Raji (cell line): ENCODE data around the gene ADAMTS18.

Experiments
- POLR2A ChIP-seq: IDR thresholded peaks from 2 replicates; pipeline ENCODE4 v1.6.1; 2011; ENCODE audit warnings: low read depth, low read length, control low read depth; ENCODE audit not compliant: insufficient read depth

ADAMTS18 gene

DNA sequence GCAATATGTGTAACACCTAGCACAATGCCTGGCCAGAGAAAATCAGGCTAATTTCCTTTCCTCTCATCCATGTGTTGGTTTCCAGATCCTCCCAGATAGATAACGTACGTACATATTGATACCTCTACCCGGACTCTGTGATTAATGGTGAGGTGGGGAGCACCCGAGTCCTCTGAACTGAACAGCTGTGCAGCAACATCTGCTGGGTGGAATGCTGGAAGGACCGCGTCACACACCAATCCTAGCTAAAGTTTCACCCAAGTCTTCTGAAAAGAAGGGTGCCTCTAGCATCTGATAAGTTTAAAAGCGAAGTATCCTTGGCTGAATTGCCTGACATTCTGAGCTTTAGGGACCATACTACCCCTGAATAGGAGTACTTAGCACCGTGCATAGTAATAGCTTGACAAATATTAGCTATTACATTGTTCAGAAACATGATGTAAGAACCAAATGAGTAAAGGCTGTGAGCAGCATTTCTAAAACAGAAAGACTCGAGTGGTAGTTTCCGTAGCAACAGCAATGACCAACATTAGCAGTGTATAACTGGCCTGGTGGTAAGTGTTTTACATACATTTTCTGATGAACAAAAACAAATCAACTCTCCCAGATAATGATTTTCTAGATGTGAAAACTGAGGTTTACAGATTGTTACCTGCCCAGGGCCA lies 144.3 kb downstream of the ADAMTS18 start:
- TF ChIP-seq POLR2A: no peak

GRCh38 chr16:77289331-77289809 lies 145.5 kb downstream of the ADAMTS18 start:
- TF ChIP-seq POLR2A: no peak

DNA sequence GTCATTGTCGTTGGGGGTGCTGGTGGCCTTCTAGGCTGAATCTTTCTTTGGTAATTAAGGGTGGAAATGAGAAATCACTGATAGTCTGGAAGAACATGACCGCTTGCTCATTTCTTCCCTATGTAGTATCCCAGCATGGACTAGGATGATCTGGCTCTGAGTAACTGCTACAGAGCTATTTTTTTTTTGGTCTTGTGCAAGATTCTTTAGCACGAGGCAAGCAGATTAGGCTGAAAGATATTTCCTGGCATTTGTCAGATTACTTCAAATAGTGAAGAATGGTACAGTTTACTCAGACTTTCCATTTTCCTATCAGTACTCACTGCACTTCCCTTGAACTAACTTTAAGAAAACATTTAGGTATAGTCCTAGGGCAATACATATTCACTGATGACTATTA lies 146.6 kb downstream of the ADAMTS18 start:
- no peak for TF ChIP-seq POLR2A

- no peak for TF ChIP-seq POLR2A
Observed at GRCh38 chr16:77285676-77286075, 149.2 kb downstream of the ADAMTS18 start.

DNA sequence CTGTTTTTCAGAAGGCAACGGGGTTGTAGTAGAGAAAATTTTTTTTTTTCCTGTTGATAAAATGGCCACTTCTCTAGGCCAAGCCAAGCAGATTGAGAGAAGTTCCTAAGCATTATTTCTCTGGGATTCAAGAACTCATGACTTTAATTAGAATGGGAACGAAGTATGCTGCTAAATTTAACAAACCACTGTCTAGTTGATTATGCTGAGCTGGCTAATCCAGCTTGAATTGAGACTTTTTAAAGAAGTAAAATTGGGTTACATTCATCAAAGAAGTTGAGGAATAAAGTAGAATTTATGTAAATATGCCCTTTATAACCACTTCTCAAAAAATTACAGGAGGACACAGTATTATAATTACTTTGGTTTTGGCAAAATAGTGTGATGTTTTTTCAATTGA lies 152.5 kb downstream of the ADAMTS18 start:
- no peak for TF ChIP-seq POLR2A

DNA sequence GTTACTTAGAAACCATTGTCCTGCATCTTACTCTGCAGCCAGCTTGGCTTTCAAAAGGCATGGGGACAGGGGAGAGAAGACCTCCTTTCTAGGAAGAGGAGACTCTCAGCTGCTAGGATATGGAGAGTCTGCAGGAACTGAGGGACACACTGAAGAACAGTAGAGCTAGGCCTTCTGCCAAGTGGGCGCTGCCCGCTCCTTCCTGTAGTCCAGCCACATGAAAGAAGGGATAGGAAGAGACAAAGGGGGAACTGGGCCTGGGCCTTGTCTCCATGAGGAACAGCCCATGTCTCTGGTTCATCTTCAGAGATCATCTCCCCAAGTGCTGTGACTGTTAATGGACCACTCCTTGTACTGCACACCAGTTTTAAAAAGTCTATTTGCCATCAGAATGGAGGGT lies 157.3 kb downstream of the ADAMTS18 start:
- TF ChIP-seq POLR2A: no peak

- no peak for TF ChIP-seq POLR2A
Observed at GRCh38 chr16:77277141-77277540, 157.7 kb downstream of the ADAMTS18 start.

DNA sequence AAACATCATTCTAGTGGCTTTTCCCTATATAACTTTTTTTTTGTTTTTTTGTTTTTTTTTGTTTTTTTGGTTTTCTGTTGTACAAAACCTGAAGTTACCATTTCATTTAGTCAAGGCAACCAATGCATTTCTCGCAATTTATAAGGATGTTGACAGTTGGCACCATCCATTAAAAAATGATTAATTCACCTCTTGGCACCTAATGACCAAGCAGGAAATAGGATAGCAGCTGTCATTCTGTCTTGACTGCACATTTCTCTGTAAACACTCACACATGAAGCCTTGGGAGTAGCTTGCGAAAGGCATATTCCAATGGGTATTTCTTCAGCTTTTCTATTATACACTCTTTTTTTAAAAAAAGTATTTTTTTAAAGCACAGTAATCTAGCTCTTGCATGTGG lies 158.2 kb downstream of the ADAMTS18 start:
- TF ChIP-seq POLR2A: no peak

DNA sequence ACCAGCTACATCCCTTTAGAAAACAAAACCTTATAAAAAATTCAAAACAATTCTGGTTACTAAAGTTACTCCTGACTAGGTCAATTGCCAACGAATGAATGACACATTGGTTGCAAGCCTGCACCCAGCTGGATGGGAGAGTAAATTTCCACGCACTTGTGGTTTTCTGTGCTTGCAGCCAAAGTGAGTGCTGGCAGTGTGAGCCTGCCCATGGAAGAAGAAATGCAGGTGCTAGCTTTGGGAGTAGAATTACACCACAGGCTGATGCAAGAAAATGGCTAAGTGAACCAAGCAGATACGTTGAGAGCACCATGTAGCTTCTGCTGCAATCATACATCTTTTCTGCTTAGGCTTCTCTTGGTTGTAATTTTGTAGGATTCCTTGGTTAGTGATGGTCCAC lies 161.0 kb downstream of the ADAMTS18 start:
- no peak for TF ChIP-seq POLR2A

DNA sequence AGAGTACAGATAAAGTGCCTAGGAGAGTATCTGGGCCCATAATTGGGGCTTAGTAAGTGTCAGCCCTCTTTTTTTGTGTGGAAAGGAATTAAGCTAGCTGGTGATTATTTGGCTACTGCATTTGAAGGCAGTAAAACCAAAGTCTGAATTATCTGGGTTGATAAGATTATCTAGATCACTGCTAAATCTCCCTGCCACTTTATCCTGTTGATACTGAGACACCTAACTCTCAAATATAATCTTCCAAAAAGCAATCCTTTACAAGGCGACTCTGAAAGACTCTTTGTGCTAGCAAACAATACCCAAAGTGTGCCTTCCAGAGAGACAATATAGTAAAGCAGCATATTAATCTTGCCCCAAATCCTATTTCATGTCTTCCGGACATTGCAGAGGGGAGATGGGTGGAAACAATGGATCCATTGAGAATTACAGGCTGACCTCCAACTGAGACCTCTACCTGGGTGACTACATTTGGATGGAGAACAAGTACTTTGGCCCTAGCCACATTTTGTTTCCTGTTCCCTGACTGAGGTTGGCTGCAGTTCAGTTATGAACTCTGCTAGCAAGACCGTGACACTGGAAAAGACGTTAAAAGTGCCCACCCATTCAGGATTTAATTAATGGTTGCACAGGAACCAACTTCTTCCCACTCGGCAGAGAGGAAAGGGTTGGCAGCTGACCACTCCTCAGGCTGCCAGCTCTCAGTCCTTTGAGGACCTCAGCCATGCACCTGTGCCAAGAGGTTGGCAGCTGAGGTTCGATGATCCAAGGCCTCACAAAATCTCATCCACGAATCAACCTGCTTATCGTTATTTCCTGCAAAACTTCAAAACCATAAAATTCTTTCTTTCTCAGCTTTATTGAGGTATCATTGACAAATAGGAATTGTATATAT lies 163.1 kb downstream of the ADAMTS18 start:
- TF ChIP-seq POLR2A: no peak

- no peak for TF ChIP-seq POLR2A
Observed at GRCh38 chr16:77262971-77263370, 171.9 kb downstream of the ADAMTS18 start.

DNA sequence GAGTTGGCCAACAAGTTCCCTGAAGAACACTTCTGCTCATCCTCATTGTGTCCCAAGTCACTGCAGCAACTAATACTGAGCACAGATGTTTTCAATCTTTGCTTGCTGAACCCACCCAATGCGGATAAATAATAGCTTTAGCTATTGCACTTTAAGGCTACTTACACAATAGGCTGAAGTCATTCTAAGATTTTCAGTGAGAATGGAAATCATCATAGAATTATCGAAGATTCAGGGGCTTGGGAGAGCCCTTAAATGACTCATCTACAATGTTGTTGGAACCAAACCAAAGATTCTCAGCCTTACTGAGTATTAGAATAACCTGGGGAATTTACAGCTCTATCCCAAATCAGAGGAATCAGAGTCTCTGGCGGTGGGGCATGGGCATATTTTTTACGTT lies 184.4 kb downstream of the ADAMTS18 start:
- no peak for TF ChIP-seq POLR2A

- TF ChIP-seq POLR2A: no peak
Observed at GRCh38 chr16:77246150-77246549, 188.7 kb downstream of the ADAMTS18 start.

DNA sequence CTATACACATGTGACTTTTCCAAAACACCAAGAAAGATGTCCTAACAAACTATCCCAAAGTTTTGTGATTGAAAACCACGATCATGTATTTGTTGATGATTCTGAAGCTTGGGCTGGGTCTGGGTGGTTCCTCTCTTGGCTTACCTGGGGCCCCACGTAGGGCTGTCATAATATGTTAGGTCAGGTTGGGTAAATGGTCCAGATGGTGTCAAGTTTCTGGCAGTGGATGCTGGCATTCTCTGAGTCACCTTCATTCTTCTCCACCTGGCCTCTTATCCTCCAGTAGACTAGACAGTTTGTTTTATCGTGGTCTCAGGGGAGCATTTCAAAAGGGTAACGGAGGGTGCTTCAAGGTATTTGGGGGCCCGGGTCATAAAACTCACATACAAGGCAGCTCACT lies 196.2 kb downstream of the ADAMTS18 start:
- no peak for TF ChIP-seq POLR2A

- TF ChIP-seq POLR2A: no peak
Observed at GRCh38 chr16:77236063-77236511, 198.7 kb downstream of the ADAMTS18 start.

- no peak for TF ChIP-seq POLR2A
Observed at GRCh38 chr16:77234611-77235010, 200.2 kb downstream of the ADAMTS18 start.

DNA sequence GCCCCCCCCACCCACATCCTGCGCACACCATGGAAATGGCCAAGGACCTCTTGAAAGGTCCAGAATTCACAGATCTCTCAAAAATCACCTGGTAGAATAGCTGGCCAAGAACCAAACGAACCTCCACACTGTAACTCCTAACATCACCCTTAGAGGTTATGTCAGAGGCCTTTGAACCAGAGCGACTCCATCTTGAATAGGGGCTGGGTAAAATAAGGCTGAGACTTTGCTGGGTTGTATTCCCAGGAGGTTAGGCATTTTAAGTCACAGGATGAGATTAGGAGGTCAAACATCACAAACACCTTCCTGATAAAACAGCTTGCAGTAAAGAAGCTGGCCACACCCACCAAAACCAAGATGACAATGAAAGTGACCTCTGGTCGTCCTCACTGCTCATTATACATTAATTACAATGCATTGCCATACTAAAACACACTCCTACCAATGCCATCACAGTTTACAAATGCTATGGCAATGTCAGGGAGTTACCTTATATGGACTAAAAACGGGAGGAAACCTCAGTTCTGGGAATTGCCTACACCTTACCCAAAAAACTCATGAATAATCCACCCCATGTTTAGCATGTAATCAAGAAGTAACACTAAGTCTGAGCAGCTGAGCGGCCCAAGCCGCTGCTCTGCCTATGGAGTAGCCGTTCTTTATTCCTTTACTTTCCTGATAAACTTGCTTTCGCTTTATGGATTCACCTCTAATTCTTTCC lies 200.9 kb downstream of the ADAMTS18 start:
- TF ChIP-seq POLR2A: no peak
